GDM1 (cell line): ENCODE data around the gene KATNB1.
"Not testable (repeated sequence)": the region's sequence is repeated elsewhere in the genome, so short reads cannot be mapped to it uniquely, and the experiment has no call there.

Source experiments
- DNase-seq: peaks from one replicate; lab custom pipeline; 2025; lab: John Stamatoyannopoulos, UW

The KATNB1 gene

DNA sequence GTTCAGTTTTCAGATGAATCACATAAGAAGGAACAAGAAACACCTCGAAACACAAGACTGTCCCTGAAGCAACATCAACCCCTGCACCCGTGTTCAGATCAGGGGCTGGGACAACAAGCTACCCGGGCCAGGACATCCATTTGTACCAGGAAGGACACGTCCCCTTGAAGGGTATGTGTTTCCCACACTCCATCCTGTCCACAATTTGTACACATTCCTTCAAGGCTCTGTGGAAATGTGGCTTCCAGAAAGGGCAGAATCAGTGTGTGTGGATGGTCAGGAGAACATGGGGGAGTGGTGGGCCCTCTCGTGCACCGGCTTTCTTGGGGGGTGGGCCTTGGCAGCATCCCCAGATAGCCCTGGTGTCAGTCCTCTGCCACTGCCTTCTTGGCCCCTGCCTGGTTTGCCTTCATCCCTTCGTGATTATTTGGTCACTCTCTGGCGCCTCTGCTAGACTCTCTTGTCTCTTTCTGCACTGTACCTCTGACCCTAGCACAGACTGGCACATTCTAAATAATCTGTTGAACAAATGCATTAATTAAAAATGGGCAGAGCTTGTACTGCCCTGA is 56.4 kb downstream of the KATNB1 start:
- no peak for DNase-seq

DNA sequence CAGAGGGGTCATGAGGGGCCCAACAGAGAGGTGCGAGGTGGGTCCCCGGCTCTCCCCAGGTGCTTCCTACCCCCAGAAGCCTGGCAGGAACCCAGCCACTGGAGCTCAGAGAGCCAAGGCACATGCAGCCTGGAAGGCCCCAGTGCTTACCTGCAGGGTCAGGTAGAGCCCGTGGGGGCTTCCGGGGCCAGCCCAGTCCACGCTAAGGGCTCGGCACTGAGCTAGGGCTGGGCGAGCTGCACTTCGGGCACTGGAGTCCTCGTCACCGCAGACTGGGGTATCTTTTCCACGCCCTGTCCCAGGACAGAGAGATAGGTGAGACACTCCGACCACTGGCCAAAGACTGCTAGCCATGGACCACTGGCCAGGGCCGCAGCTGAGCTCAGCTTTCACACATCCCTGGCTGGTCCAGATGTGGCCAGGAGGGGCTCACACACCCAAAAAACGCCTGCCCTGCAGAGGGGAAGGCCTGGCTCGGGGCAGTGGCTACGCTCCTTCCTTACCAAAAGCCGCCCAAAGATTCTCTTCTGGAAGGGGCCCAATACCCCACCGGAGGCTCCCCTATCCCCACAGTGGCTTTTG is 59.4 kb downstream of the KATNB1 start:
- no peak for DNase-seq

DNA sequence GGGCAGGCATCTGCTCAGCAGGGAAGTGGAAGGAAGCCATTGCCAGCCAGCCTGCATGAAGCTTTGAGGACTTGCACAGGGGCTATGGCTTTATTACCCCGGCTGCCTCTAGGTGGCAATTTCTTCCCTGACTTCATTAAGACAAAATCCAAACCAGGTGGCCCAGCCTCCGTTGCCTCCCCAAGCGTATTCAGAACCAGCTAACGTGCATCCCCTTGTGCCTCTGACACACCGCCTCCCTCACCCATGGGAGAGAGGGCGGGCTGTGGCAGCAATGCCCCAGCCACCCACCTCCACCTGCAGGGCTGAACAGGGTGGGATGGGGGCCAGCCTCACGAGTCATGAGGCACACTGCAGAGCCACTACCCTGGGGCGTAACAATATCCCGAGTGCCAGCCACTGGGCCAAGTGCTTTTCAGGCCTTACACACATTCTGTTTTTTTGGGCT is 59.9 kb downstream of the KATNB1 start:
- DNase-seq = peak; percentile 32

DNA sequence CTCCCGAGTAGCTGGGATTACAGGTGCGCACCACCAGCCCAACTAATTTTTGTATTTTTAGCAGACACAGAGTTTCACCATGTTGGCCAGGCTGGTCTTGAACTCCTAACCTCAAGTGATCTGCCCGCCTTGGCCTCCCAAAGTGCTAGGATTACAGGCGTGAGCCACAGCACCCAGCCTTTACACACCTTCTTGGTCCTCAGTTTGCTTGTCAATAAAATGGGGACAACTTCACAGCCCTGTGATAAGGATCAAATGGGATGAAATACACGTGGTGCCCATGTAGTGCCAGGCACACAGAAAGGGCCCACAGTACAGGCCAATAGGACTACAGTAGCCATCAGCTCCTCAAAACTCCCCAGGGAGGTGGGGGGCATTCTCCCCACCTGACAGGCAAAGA is 60.4 kb downstream of the KATNB1 start:
- not testable (repeated sequence) for DNase-seq

DNA sequence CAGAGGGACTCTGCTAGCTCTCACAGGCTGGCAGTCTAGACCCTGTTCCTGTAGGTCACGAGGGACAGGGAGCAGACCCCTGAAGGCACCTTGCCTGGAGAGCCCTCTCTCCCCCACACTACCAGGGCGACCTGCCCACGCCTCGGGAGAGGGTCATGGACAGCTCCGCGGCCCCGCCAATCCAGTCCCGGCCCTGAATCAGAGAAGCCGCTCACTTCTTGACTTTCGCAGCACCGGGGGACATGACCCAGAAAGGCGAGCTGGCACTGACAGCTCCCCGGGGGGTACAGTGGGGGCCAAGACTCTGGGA is 61.6 kb downstream of the KATNB1 start:
- DNase-seq = no peak

DNA sequence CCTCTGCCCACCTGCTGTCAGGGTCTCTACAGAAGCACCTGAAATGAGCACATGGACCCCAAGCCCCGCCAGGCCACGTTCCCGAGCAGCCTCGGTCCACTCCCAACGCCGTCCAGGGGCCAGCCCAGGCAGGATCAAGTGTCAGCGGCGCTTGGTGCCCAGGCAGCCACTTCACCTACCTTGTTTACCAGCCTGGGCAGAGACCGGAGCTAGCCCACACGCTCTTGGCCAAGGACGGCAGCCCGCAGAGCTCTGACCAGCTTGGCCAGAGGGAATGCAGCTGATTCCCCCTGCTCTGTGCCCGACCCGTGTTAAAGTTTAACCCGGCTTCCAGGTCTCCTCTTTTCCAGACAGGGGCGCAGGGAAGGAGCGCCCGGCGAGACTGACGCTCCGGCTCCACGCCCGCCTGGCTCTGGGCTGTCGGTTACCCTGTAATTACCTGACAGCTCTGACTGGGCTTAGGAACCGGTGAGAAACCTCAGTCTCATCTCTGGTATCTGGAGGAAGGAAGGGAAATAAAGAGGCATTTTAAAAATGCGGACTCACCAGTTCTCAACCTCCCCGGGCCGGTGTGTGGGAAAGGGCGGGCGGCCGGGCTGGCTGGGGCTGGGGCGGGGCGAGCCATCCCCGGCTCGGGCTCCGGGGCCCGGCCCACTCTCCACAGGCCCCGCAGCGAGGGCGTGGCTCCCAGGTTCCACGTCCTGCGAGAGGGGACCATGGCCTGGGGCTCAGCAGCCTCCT is 62.1 kb downstream of the KATNB1 start:
- DNase-seq = no peak

DNA sequence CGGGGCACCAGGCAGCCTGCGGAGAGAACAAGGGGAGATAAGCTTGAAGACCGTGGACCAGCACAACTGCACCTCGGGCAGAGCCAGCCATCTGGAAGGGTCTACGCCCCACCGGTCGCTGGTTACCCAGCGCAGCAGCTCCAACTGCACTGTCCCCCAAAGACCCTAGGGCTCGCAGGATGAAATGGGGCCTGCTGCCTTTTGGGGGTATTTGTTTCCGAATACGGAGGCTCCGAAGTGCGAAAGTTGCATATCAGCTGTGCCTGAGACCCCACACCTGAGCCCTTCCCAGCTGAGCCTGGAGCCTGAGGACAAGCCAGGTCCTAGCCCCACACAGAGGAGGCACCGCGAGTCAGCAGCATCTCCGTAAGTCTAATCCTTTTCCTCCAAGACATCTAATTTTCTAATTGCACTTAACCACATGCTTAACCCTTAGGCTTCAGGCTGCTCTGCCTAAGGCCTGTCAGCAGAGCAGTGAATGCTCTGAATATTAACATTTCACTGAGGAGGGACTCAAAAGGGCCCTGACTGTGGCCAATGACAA is 62.8 kb downstream of the KATNB1 start:
- DNase-seq = no peak

DNA sequence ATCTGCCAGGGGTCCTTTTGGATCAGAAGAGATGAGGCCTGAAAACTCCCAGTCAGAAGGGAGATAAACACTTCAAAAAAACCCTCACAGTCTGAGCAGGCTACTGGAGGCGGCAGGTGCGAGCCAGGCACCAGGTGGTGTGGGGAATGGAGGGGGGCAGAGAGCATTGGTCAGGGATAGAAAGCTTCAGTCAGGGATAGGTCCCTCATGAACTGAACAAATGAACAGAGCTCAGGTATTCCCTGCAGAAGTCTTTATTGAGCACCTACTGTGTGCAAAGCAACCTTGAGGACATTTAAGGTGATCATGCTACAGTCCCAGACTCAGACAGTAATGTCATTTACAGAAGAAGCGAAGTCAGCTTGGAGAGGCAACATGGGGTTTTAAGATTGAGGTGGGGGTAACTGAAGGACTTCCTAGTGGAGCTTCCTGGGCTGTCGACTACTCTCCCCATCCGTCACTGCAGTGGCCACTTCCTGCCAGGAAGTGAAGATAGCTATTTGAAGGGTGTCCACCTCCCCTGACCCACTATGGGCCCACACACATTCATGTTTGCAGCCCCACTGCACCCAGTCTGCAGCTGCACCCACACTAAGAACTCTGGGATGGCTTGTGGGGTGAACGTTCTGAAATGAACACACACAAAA is 63.5 kb downstream of the KATNB1 start:
- DNase-seq = no peak

DNA sequence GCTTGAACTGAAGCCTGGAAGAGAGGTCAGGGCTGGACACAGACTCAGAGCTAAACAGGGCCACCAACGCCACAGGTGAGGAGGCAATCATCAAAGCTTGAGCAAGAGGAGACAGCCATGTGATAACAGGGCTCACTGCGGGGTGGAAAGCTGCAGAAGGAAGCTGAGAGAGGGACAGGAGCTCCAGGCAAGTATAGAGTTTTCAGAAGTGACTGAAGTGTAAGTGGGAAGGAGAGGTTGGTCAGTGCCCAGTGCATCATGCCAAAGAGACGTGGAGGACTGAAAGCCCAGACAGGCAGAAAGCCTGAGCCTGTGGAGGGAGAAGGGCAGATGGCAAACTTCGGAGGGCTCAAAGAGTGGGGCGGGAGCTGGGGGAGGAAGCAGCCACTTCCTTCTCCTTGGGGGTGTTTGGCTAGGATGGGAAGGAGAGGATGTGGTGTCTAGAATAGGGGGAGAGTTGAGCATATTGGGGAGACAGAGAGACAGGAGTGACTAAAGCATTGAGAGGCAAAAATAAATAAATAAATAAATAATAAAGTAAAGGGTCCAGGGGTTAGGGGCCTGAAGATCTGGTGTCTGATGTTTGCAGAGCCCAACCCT is 64.1 kb downstream of the KATNB1 start:
- peak; percentile 62 for DNase-seq

DNA sequence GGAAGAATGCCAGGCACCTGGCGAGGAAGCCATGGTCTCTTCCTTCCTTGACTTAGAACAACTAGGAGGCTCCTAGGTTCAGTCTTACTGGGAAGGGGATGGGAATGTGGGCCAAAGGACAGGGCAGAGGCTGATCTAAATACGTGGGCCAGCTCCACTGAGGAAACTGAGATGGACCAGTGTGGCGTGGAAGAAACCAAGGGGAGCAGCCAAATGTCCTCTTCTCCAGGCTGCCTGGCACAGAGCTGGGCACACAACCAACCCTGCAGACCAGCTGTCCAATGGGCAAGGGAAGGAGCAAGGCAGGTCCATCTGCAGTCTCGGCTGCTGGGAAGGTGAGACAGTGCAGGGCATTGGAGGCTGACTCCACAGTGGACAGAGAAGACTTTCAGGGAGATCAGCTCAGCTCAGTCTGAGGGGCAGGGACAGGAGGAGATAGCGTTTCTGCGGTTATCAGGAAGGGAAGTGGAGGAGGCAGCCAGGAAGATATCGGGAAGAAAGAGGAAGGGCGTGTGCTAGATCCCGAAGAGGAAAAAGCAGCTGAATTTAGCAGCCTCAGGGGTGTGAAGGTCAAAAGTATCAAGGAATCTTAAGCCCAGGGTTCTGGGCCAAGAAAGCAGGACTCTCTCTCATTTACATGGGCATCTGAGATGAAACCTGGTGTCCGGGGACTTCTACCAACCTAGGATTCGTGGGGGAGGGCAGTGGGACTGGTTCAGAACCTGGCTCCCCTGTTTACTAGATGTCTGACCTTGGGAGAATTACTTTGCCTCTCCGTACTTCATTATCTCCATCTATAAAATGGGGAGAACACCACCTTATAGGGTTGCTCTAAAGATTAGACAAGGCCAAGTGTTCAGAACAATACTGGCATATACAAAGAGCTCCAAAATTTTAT is 64.9 kb downstream of the KATNB1 start:
- no peak for DNase-seq

DNA sequence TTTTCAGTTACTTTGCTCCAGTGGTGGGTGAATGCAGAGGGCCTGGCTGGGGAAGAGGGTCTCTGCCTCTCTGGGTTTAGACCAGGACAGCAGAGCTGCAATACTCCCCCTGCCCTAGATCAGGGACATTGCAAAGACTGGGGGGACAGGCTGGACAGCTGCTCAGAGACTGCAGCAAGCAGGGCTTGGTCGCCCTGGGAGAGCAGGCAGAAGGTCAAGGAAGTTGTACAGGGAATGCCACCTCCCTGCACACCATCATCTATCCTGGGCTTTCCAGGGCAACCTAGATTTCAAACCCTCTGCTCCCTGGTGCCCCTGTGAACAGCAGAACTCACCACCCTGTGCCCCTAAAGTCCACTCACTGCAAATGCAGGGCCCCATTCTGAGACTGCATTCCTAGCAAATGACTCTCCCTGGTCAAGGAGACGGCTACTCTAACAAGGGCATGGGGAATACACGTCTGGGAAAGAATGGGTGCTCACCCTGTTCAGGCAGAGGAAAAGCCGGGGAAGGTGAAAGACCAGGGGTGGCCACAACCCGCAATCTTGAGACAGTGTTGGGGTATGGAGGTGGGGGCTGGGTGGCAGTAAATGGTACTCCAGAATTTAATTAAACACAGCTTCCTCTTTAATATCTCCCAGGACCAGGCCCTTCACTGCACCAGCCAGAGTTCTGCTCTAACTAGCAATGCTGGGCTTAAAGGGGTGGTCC is 65.7 kb downstream of the KATNB1 start:
- no peak for DNase-seq

DNA sequence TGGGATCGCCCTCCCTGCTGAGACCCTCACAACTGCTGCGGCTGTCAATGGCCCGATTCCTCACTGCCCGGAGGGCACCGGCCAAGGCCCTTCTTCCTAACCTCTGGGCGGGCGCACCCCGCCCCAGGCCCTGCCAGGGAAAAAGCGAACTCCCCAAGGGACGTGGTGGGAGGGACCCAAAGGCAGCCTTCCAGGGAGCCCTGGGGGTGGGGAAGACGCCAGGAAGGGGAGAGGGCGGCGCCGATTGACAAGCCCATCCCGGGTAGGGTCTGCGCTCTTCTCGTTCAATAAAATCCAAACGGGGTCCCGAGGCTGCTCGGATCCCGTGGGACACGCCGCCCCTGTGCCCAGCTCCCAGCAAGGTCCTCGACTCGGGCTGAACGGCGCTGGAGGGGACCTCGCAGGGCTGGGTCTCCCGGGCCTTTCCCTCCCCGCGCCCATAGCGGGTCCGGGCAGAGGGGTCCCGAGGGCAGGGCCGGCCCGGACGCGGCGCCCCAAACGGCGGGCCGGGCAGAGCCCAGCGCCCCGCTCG is 66.3 kb downstream of the KATNB1 start:
- no peak for DNase-seq

DNA sequence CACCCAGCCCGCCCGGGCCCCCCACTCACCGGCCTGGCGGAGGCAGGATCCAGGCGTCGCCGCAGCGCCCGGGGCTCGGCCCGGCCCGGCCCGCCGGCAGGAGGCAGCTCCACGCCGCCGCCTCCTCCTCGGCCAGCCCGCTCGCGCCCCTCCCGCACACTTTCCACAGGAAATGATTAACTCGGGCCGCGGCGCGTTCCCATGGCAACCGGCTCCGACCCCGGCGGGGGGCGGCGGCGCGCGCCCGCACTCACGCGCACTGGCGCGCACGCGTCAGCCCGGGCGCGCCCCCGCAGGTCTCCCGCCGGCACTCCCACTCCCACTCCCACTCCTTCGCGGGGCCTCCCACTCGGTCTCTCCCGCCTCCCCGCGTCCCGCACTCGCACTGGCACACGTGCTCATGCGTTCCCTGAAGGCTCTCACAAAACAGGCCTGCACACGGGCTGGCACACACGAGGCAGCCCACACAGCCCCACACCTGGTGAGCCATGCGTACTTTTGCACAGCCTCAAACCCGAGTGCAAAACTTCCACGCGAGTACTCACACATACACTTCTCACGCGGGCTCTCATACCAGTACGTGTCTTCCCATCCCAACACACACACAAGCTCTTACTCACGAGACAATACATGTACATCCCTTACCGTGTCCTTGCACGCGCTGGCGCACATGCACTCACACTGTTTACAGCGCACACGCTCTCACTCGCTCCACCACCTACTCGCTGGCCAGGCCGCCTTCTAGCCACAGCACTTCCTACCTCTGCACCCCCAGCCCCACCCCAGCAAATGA is 67.0 kb downstream of the KATNB1 start, which contains the start of gene KIFC3:
Gene KIFC3 (minus strand): TSS at position 151 of the 793 bp plus-strand sequence. CDS start 4,248 bp downstream, outside the sequence.
- no peak for DNase-seq

DNA sequence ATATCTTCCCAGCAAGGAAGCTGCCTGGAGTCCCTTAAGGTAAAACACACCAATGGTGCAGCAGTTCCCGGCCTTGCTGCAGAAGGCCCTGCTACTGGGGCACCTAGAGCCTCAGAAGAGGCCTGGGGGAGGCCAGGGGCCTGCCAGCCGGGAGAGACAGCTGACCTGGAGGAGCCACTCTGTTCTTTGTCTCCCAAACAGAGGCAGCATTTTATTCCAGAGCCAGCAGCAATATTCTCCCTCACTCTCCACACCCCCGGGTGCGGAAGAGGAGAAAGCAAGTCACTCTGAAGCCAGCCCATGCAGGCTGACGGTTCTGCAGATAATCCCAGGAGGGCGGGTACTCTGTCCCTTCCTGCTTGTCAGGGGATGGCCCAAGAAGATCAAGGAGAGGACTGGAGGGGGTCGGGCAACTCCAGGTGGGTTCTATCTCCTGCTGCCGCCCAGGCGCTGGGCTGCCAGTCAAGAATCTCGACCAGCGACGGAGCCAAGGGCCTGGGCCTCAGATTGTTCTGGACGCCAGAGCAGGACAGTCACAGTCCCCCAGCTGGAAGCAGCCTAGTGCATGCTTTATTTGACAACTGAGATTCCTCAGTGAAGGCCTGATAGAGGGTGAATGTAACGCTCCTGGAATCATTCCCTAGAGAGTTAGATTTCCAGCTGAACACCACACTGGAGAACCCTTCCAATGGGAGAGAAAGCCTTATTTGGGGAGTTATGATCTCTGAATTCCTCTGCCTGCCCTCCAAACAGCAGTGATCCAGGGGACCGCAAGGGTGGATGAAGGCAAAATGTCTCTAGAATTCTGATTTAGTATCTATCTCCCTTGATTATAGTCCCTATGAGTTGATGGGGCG is 67.8 kb downstream of the KATNB1 start:
- no peak for DNase-seq

DNA sequence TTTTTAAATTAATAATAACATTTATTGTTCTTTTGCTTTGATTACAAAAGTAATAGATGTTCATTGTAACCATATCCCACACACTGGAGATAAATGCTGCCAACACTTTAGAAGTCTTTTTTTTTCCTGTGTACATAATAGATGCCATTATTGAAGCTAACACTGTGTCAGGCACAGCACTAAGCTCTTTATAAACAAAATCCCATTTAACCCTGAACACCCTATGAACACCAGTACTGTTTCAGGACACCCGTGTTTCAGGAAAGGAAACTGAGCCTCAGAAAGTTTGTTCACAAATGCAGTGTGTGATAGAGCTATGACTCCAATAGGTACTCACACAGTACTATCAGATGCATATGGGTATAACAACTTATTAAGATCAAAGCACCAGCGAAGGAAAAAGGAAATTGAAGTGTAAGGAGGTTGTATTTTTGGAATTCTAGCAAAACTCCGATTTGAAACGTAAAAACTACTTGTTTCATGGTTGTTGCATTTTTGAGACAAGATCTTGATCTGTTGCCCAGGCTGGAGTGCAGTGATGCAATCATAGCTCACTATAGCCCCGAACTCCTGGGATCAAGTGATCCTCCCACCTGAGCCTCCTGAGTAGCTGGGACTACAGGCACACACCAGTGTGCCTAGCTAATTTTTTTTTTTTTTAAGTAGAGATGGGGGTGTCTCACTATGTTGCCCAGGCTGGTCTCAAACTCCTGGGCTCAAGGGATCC is 68.7 kb downstream of the KATNB1 start:
- DNase-seq = no peak

DNA sequence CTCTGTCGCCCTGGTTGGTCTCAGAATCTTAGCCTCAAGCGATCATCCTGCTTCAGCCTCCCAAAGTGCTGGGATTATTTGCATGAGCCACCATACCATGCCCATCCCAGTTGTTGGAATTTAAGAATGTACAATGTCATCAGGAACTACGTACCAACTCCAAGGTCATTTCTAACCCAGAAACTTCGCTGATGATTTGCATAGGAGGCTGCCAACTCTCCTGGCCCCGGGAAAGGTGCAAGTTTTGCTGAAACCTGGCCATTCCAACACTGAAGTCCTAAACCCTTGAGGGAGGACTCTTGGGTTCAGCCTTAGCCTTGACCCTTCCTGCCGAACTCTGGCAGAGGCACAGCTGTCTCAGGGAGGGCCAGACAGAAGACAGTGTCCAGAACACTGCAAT is 69.6 kb downstream of the KATNB1 start:
- DNase-seq = no peak
